T-helper 2 cell treated with Interferon-gamma antibody and Interleukin-4, amounts not matched to agents 5 μg/mL and 100 μg/mL, for 36 hours (primary cell): ENCODE measurements around the gene CCDC150.
"Not testable (repeated sequence)": the region's sequence is repeated elsewhere in the genome, so short reads cannot be mapped to it uniquely, and the experiment has no call there.

ENCODE experiments used
- DNase-seq: peaks from one replicate; pipeline ENCODE4 v3.0.0; 2021; ENCODE audit warnings: low spot score
- H3K27ac Mint-ChIP-seq: one replicate; pipeline ENCODE4 v1.8.0; 2021; ENCODE audit warnings: mild to moderate bottlenecking, mixed read lengths
- H3K27me3 Mint-ChIP-seq: one replicate; pipeline ENCODE4 v1.8.0; 2021; ENCODE audit warnings: low read depth, mixed read lengths
- H3K36me3 Mint-ChIP-seq: one replicate; pipeline ENCODE4 v1.8.0; 2021; ENCODE audit warnings: low read depth, mixed read lengths
- H3K4me1 Mint-ChIP-seq: one replicate; pipeline ENCODE4 v1.8.0; 2021; ENCODE audit warnings: low read depth, mixed read lengths
- H3K4me3 Mint-ChIP-seq: one replicate; pipeline ENCODE4 v1.8.0; 2022; ENCODE audit warnings: mild to moderate bottlenecking, moderate library complexity, mixed read lengths
- H3K9me3 Mint-ChIP-seq: one replicate; pipeline ENCODE4 v1.8.0; 2021; ENCODE audit warnings: mixed read lengths

Gene CCDC150

GRCh38 chr2:196703695-196704094 lies 64.2 kb downstream of the CCDC150 start:
- H3K27ac Mint-ChIP-seq, result no peak overlapping the region
- no peak for DNase-seq
- no peak overlapping the region for H3K4me3 Mint-ChIP-seq
- H3K9me3 Mint-ChIP-seq, result no peaks in the 10 kb centered on the region
- no peaks in the 10 kb centered on the region for H3K36me3 Mint-ChIP-seq
- H3K27me3 Mint-ChIP-seq, result no peaks in the 10 kb centered on the region
- H3K4me1 Mint-ChIP-seq, result peaks cover 2% of the 10 kb centered on the region

GRCh38 chr2:196710056-196710455 lies 70.5 kb downstream of the CCDC150 start:
- not testable (repeated sequence) for H3K4me1 Mint-ChIP-seq, H3K27ac Mint-ChIP-seq, DNase-seq, H3K4me3 Mint-ChIP-seq, H3K36me3 Mint-ChIP-seq, H3K9me3 Mint-ChIP-seq, H3K27me3 Mint-ChIP-seq

GRCh38 chr2:196711625-196712024 lies 72.1 kb downstream of the CCDC150 start:
- DNase-seq, result no peak

DNA sequence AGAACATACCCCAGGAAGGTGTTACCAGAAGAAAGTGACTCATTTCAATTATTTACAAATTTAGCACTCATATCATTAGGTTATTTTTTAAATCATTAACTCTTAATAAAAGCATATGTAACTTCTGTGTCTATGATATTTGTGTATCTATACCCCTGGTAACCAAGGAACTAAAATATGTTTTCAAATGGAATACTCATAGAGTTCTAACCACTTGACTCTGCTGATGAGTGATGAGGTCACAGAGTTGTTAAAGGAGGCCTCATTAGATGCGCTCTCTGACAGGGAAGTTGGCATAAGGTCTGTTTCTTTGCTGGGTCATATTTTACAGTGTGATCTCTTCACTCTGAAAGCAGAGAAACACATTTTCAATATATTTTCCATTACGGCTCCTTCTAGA lies 73.4 kb downstream of the CCDC150 start:
- Mint-ChIP-seq H3K36me3 (no peaks in the 10 kb centered on the region), H3K9me3 (no peaks in the 10 kb centered on the region), H3K27ac (no peak overlapping the region), H3K27me3 (no peaks in the 10 kb centered on the region), H3K4me1 (no peaks in the 10 kb centered on the region), H3K4me3 (no peak overlapping the region)
- no peak for DNase-seq

More at GRCh38 chr2:196711625-196712024, 72.1 kb downstream of the CCDC150 start:
- Mint-ChIP-seq H3K9me3 (no peaks in the 10 kb centered on the region), H3K27me3 (no peaks in the 10 kb centered on the region), H3K36me3 (no peaks in the 10 kb centered on the region), H3K27ac (no peak overlapping the region), H3K4me1 (no peaks in the 10 kb centered on the region), H3K4me3 (no peak overlapping the region)

DNA sequence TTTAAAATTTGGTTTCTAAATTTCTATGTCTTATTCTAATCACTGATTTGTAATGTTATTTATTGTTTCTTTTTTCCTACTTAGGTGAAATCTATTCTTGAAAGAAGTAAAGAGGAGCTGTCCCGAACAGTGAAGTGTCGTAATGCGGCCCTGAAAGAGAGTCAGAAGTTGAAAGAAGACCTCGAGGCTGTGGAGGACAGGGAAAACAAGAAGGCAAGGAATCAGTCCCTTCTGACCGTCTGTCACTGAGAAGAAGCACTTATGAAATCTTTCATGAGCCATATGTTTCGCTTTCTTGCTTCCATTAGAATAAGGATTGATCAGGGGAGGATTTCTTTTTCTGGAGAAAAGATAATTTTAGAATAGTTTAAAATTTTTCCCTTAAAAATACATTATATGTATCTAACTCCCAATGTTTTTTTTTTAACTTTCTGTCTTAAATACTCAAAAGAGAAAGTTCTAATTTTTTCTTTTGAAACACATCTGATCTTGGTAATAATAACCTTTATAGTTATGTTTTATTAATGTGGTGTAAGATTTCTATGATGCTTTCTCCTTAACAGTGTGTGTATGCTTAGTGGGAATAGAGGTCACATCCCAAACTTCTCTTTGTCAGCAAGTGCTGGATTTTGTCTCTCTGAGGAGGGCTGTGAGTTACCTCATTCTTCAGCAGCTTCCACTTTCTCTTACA lies 79.0 kb downstream of the CCDC150 start:
- no peaks in the 10 kb centered on the region for H3K27me3 Mint-ChIP-seq
- no peak overlapping the region for H3K4me3 Mint-ChIP-seq
- DNase-seq, result no peak
- no peaks in the 10 kb centered on the region for H3K9me3 Mint-ChIP-seq
- no peak overlapping the region for H3K27ac Mint-ChIP-seq
- H3K4me1 Mint-ChIP-seq, result peaks cover 5% of the 10 kb centered on the region
- H3K36me3 Mint-ChIP-seq, result peaks cover 7% of the 10 kb centered on the region

DNA sequence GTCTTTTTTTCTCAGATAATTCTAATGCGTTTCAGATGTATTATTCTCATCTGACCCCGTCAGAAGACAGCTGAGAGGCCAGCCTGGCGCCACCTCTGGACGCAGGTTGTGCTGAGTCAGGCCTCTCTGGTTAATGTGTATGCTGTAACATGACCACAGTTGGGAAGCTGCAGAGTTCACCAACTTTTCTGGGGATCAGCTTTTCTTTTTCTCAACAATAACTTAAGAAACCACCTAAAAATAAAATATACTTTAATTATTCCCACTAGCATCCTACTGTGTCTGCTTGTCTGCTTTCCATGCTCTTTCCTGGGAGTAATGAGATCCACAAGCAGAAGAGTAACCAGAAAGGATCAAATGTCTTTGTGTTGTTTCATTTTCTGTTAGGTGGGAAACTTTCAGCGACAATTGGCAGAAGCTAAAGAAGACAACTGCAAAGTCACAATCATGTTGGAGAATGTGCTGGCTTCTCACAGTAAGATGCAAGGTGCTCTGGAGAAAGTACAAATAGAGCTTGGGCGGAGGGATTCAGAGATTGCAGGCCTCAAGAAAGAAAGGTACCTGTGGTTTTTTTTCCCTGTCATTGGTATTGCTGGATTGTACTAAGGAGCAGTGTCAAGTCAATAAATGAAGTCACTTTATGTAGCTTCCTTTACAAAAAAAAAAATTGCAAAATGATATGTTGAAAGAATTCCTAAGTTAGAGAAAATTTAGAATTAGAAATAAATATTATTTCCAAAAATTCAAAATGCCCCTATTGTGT lies 79.8 kb downstream of the CCDC150 start:
- peaks cover 5% of the 10 kb centered on the region for H3K4me1 Mint-ChIP-seq
- no peak overlapping the region for H3K27ac Mint-ChIP-seq
- DNase-seq, result no peak
- no peaks in the 10 kb centered on the region for H3K27me3 Mint-ChIP-seq
- H3K36me3 Mint-ChIP-seq, result peaks cover 8% of the 10 kb centered on the region
- H3K4me3 Mint-ChIP-seq, result no peak overlapping the region
- no peaks in the 10 kb centered on the region for H3K9me3 Mint-ChIP-seq

DNA sequence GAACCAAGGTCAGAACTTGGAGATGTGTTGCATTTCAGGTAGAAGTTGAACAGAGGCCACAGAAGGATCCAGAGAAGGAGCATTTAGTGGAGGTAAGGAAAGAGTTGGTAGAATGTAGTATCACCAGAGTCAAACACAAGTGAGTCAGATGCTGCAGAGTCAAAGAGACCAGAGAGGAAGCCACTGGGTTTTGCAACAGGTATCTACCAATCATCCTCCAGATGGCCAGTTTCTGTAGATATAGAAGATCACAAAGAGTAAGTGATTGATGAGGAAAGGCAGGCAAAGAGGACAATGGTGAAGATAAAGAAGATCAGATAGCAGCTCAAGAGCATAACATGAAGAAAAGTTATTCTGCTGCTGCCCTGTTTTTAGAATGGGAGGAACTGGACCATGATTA lies 84.1 kb downstream of the CCDC150 start:
- Mint-ChIP-seq H3K4me3 (no peak overlapping the region), H3K36me3 (peaks cover 15% of the 10 kb centered on the region), H3K4me1 (peaks cover 10% of the 10 kb centered on the region), H3K9me3 (no peaks in the 10 kb centered on the region), H3K27me3 (no peaks in the 10 kb centered on the region), H3K27ac (no peak overlapping the region)
- DNase-seq, result no peak

DNA sequence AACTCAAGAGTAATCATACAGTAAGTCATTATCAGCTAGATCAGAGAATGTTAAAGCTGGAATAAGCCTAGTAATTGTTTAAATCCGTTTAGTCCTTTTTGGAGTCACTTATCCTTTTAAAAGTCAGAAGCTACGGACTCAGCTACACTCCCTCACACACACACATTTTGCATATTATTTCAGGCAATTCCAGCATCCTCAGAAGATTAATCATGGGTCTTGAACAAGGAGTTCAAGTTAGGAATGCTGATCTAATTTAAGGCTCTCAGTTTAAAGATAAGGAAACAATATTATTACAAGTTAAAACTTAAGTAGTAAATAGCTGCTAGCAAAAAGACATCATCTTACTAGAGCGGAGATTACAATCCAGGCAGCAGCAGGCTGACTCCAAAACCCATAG lies 85.7 kb downstream of the CCDC150 start:
- Mint-ChIP-seq H3K36me3 (peaks cover 15% of the 10 kb centered on the region), H3K4me3 (no peak overlapping the region), H3K27ac (no peak overlapping the region), H3K4me1 (peaks cover 10% of the 10 kb centered on the region), H3K9me3 (no peaks in the 10 kb centered on the region), H3K27me3 (no peaks in the 10 kb centered on the region)
- DNase-seq, result no peak

GRCh38 chr2:196725882-196726281 lies 86.4 kb downstream of the CCDC150 start:
- Mint-ChIP-seq H3K36me3 (peaks cover 14% of the 10 kb centered on the region), H3K9me3 (no peaks in the 10 kb centered on the region), H3K27ac (no peak overlapping the region), H3K4me3 (no peak overlapping the region), H3K27me3 (no peaks in the 10 kb centered on the region), H3K4me1 (peaks cover 10% of the 10 kb centered on the region)
- DNase-seq, result no peak

DNA sequence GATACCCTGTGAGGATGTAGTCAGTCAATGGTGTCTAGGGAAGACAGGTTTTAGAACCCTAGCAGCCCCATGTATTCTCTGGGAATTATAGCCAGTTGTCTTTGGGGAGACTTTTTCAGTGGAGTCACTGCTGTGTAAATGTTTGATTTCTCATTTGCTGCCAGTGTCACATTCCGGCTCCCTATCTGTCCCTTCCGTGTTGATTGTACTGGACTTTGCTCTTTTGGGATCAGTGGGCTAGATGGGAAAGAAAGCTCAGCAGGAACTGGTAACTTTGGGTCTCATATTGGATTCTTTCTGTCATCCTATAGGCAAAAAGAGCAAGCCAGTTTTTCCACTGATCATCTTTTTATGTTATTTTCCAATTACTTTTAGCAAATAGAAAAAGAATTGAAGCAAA lies 89.9 kb downstream of the CCDC150 start:
- Mint-ChIP-seq H3K9me3 (peaks cover 3% of the 10 kb centered on the region), H3K36me3 (peaks cover 31% of the 10 kb centered on the region), H3K27ac (no peak overlapping the region), H3K4me1 (peaks cover 5% of the 10 kb centered on the region), H3K27me3 (no peaks in the 10 kb centered on the region), H3K4me3 (no peak overlapping the region)
- DNase-seq, result no peak

DNA sequence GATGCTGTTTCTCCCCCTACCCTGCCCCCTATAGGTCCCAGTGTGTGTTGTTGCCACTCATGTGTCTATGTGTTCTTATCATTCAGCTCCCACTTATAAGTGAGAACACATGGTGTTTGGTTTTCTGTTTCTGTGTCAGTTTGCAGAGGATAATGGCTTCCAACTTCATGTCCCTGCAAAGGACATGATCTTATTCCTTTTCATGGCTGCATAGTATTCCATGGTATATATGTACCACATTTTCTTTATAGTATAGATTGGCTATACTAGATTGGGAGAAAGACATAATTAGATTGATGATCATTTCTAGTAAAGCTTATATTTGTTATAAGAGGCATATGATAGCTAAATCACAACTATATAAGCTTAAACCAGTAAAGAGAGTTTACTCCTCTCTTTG lies 97.1 kb downstream of the CCDC150 start:
- H3K27ac Mint-ChIP-seq, H3K27me3 Mint-ChIP-seq, DNase-seq, H3K4me3 Mint-ChIP-seq, H3K4me1 Mint-ChIP-seq: not testable (repeated sequence)
- H3K36me3 Mint-ChIP-seq, result peaks cover 41% of the 10 kb centered on the region
- peaks cover 52% of the 10 kb centered on the region for H3K9me3 Mint-ChIP-seq

DNA sequence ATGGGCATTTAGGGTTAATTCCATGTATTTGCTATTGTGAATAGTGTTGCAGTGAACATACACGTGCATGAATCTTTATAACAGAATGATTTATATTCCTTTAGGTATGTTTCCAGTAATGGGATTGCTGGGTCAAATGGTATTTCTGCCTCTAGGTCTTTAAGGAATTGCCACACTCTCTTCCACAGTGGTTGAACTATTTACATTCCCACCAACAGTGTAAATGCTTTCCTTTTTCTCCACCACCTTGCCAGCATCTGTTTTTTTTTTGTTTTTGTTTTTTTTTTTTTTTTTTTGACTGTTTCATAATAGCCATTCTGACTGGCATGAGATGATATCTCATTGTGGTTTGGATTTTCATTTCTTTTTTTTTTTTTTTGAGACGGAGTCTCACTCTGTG lies 97.5 kb downstream of the CCDC150 start:
- no peaks in the 10 kb centered on the region for H3K27me3 Mint-ChIP-seq
- H3K4me1 Mint-ChIP-seq, result peaks cover under 1% of the 10 kb centered on the region
- H3K9me3 Mint-ChIP-seq, result peaks cover 52% of the 10 kb centered on the region
- DNase-seq, result no peak
- no peak overlapping the region for H3K27ac Mint-ChIP-seq
- no peak overlapping the region for H3K4me3 Mint-ChIP-seq
- peaks cover 38% of the 10 kb centered on the region for H3K36me3 Mint-ChIP-seq

- peaks cover 52% of the 10 kb centered on the region for H3K9me3 Mint-ChIP-seq
- no peak overlapping the region for H3K4me3 Mint-ChIP-seq
- no peak for DNase-seq
- no peaks in the 10 kb centered on the region for H3K27me3 Mint-ChIP-seq
- H3K4me1 Mint-ChIP-seq, result peaks cover 2% of the 10 kb centered on the region
- H3K27ac Mint-ChIP-seq, result no peak overlapping the region
- H3K36me3 Mint-ChIP-seq, result peaks cover 25% of the 10 kb centered on the region
These were observed 99.5 kb downstream of the CCDC150 start for GRCh38 chr2:196739031-196739430.

DNA sequence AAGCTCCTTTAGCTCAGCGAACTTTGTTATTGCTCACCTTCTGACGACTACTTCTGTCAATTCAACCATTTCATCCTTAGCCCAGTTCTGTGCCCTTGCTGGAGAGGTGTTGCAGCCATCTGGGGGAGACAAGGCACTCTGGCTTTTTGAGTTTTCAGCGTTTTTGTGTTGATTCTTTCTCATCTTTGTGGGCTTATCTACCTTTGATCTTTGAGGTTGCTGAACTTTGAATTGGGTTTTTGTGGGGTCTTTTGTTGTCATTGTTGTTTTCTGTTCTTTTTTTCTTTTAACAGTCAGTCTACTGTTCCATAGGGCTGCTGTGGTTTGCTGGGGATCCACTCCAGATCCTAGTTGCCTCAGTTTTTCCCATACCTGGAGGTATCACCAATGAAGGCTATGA lies 102.7 kb downstream of the CCDC150 start:
- no peaks in the 10 kb centered on the region for H3K27me3 Mint-ChIP-seq
- peaks cover 11% of the 10 kb centered on the region for H3K36me3 Mint-ChIP-seq
- H3K27ac Mint-ChIP-seq, result no peak overlapping the region
- peaks cover 2% of the 10 kb centered on the region for H3K4me1 Mint-ChIP-seq
- H3K4me3 Mint-ChIP-seq, result no peak overlapping the region
- H3K9me3 Mint-ChIP-seq, result peaks cover 28% of the 10 kb centered on the region
- DNase-seq, result no peak
